PFSK-1 (cell line): ENCODE results near the gene GPC6.

ENCODE experiments used
- FOXP2 ChIP-seq: optimal IDR thresholded peaks from 2 replicates; pipeline ENCODE3; 2011; ENCODE audit warnings: borderline replicate concordance, control low read depth, inconsistent platforms; ENCODE audit not compliant: insufficient read depth; ENCODE audit errors: extremely low read length, extremely low read depth
- POLR2AphosphoS5 ChIP-seq: IDR thresholded peaks from 2 replicates; pipeline ENCODE4 v1.6.1; 2012; ENCODE audit warnings: low read depth, mild to moderate bottlenecking, control low read depth, low read length, moderate library complexity
- REST ChIP-seq, 2 experiments: IDR thresholded peaks; 2 replicates each; pipeline versions ENCODE4 v1.6.1 to v1.8.0; 2011 to 2012; ENCODE audit warnings: low read depth in 2 of 2, low read length in 2 of 2, control low read depth in 1 of 2, inconsistent platforms in 1 of 2, mild to moderate bottlenecking in 1 of 2, moderate library complexity in 1 of 2; ENCODE audit not compliant: insufficient read depth in 1 of 2
- SIN3A ChIP-seq: IDR thresholded peaks from 2 replicates; pipeline ENCODE4 v1.6.1; 2012; ENCODE audit warnings: mild to moderate bottlenecking, low read length, moderate library complexity, borderline replicate concordance; ENCODE audit not compliant: insufficient read depth
- TAF1 ChIP-seq: IDR thresholded peaks from 2 replicates; pipeline ENCODE4 v1.6.1; 2012; ENCODE audit warnings: low read length, control low read depth, borderline replicate concordance; ENCODE audit not compliant: insufficient read depth

GPC6 gene

DNA sequence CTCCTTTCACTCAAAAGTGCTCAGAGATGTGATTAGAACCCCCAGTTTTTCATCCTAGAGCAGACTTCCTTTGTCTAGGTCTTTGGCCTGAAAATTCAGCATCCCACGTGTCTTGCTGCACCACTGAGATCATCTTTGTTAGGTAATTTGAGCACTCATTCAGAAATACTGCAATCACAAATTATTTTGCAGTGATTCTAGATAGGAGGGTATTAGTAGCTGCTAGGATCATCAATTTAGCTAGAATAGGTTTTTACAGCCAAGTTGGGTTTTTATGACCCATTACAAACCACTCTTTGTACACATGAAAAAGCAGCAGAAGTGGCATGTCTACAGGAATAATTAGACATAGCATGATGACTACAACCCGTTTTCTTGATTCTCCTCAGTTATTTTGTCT is 219.6 kb downstream of the GPC6 start:
- TF ChIP-seq REST (IDR thresholded peaks at IDR 0.05; ENCODE audit: insufficient read depth in 1 of 2, low read depth in 2 of 2, low read length in 2 of 2): no peak
- TF ChIP-seq TAF1: no peak
- no peak for TF ChIP-seq POLR2AphosphoS5
- no peak for TF ChIP-seq FOXP2
- TF ChIP-seq SIN3A: no peak

GRCh38 chr13:93450191-93450621 is 223.6 kb downstream of the GPC6 start:
- TF ChIP-seq POLR2AphosphoS5: no peak
- TF ChIP-seq SIN3A: no peak
- no peak for TF ChIP-seq TAF1
- no peak for TF ChIP-seq REST (IDR thresholded peaks at IDR 0.05; ENCODE audit: insufficient read depth in 1 of 2, low read depth in 2 of 2, low read length in 2 of 2)

GRCh38 chr13:93450761-93451160 is 224.2 kb downstream of the GPC6 start:
- no peak for TF ChIP-seq SIN3A
- TF ChIP-seq POLR2AphosphoS5: no peak
- no peak for TF ChIP-seq REST (IDR thresholded peaks at IDR 0.05; ENCODE audit: insufficient read depth in 1 of 2, low read depth in 2 of 2, low read length in 2 of 2)
- TF ChIP-seq TAF1: no peak
- no peak for TF ChIP-seq FOXP2

DNA sequence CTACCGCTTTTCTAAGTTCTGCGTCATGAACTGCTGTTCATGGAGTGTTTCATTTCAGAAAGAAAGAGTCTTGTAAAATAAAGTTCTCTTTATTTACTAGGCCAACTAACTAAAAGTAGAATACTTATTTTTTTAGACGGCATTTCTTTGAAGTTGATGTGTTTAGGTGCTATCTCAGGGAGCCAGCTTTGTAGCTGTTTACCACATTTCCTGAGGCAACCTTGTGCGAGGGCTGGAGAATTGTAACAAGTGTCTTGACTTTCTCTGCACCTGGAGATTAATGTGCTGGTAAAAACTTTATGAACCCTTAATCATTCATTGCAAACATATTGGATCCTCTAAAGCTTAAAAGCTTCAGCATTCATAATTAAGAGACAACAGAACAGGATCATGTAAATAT is 229.3 kb downstream of the GPC6 start:
- no peak for TF ChIP-seq FOXP2
- TF ChIP-seq TAF1: no peak
- no peak for TF ChIP-seq POLR2AphosphoS5
- no peak for TF ChIP-seq REST (IDR thresholded peaks at IDR 0.05; ENCODE audit: insufficient read depth in 1 of 2, low read depth in 2 of 2, low read length in 2 of 2)
- no peak for TF ChIP-seq SIN3A

DNA sequence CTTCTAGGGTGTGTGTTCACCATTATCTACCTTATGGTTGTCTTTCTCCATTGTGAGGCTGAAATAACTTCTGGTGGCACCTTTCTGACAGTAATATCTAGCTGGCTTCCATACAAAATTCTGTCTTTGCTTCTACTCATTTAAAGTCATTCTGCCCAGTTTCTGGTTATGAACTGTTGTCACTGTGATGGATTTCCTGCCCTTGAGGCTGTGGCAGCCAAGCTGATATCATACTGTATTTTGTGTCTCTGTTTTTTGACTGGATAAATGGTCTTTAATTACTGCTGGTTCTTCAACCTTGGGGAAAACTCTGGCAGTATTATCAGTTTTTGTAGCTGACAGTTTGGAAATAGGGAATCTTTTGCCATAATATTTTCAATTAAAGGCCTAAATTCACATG is 233.4 kb downstream of the GPC6 start:
- TF ChIP-seq REST (IDR thresholded peaks at IDR 0.05; ENCODE audit: insufficient read depth in 1 of 2, low read depth in 2 of 2, low read length in 2 of 2) (no peak), TAF1 (no peak), FOXP2 (no peak), SIN3A (no peak), POLR2AphosphoS5 (no peak)
